GM12878 (cell line): ENCODE results near the gene HSF4. TPM values are rescaled to one million over a fixed set of nuclear protein-coding genes. Genes with fewer than 3 reads are reported as not detected.
A peak's percentile ranks its signal among the peaks of the same experiment; 100 is the strongest.

ENCODE experiments used
- ATAC-seq: fragments of 200-7000 bp; cut with Tn5 transposase; 3 replicates; pipeline ENCODE4 v1.9.1; 2020; ENCODE audit warnings: mild to moderate bottlenecking, moderate library complexity
- BruUV-seq: library from RNA; stranded (reverse); fragments of 400-500 nt; replicated peaks from 2 replicates; lab custom pipeline; 2021; lab: Mats Ljungman, UMichigan
- CTCF ChIA-PET: fragments of 300-600 bp; sonication (Branson Sonifier 250); formaldehyde crosslinking; extraction: SDS; loops from one replicate; lab custom pipeline; 2021; ENCODE audit warnings: inconsistent platforms; lab: Yijun Ruan, JAX
- POLR2A ChIA-PET: fragments of 350-600 bp; formaldehyde crosslinking; extraction: SDS; loops from one replicate; lab custom pipeline; 2021; ENCODE audit warnings: inconsistent platforms; lab: Charles Lee
- RAD21 ChIA-PET: fragments of 300-600 bp; sonication (Branson Sonifier 250); formaldehyde crosslinking; loops from one replicate; lab custom pipeline; 2023; ENCODE audit warnings: antibody characterized with exemption; ENCODE audit not compliant: unreplicated experiment; lab: Charles Lee
- SMC1A ChIA-PET: fragments of 300-600 bp; sonication (Branson Sonifier 250); formaldehyde crosslinking; loops from one replicate; lab custom pipeline; 2023; ENCODE audit not compliant: unreplicated experiment, uncharacterized antibody; lab: Charles Lee
- DNase-seq: peaks from one replicate; pipeline ENCODE4 v3.0.0-alpha.2; 2011; ENCODE audit warnings: low read depth, low spot score
- FAIRE-seq: peaks from 3 replicates; lab custom pipeline; 2011; peaks lifted over from hg19 to GRCh38; lab: Jason Lieb, UNC
- H2AFZ ChIP-seq: 2 replicates; pipeline ENCODE4 v1.6.0; 2011; ENCODE audit warnings: low read depth, low read length, control low read depth; ENCODE audit not compliant: control insufficient read depth
- H3K27ac ChIP-seq: 2 replicates; pipeline ENCODE4 v1.5.1; 2011; ENCODE audit warnings: control low read depth; ENCODE audit not compliant: control insufficient read depth, insufficient read depth
- H3K27me3 ChIP-seq, 2 experiments: replicated peaks in 1 of 2; 2 replicates each; pipeline versions ENCODE4 v1.6.0 to v1.6.1; 2011; ENCODE audit warnings: low read length in 1 of 2; ENCODE audit not compliant: control insufficient read depth in 2 of 2, insufficient read depth in 2 of 2
- H3K36me3 ChIP-seq, 2 experiments: 2 replicates each; pipeline ENCODE4 v1.5.1; 2011; ENCODE audit warnings: low read length in 1 of 2; ENCODE audit not compliant: control insufficient read depth in 2 of 2, insufficient read depth in 2 of 2
- H3K4me1 ChIP-seq: 2 replicates; pipeline ENCODE4 v1.6.1; 2011; ENCODE audit warnings: mild to moderate bottlenecking, low read length, moderate library complexity, mixed read lengths; ENCODE audit not compliant: control insufficient read depth, insufficient read depth
- H3K4me2 ChIP-seq: 2 replicates; pipeline ENCODE4 v1.6.0; 2011; ENCODE audit warnings: control low read depth; ENCODE audit not compliant: control insufficient read depth, insufficient read depth
- H3K4me3 ChIP-seq: fragments of 200-600 bp; sonication (generic); 2 replicates; pipeline ENCODE4 v1.5.1; 2016
- H3K79me2 ChIP-seq: 2 replicates; pipeline ENCODE4 v1.6.0; 2011; ENCODE audit warnings: low read length; ENCODE audit not compliant: control insufficient read depth, insufficient read depth
- H3K9ac ChIP-seq: 2 replicates; pipeline ENCODE4 v1.8.0; 2011; ENCODE audit warnings: low read length, control low read depth, mixed read lengths; ENCODE audit not compliant: control insufficient read depth, insufficient read depth
- H3K9me3 ChIP-seq: replicated peaks from 3 replicates; pipeline ENCODE4 v1.5.1; 2011; ENCODE audit warnings: mild to moderate bottlenecking, low read length; ENCODE audit not compliant: control insufficient read depth, insufficient read depth
- H4K20me1 ChIP-seq: 2 replicates; pipeline ENCODE4 v1.6.0; 2011; ENCODE audit not compliant: control insufficient read depth, insufficient read depth
- BMI1 ChIP-seq: fragments of 450-650 bp; IDR thresholded peaks from 2 replicates; pipeline ENCODE4 v1.6.1; 2016; ENCODE audit warnings: mild to moderate bottlenecking, moderate library complexity, borderline replicate concordance
- CREB1 ChIP-seq: IDR thresholded peaks from 2 replicates; pipeline ENCODE4 v1.6.1; 2012; ENCODE audit warnings: low read depth, mild to moderate bottlenecking, inconsistent platforms
- CTCF ChIP-seq, 3 experiments: IDR thresholded peaks in 2 of 3; conservative IDR thresholded peaks in 1 of 3; 2 replicates each; pipeline ENCODE4 v1.5.1; 2011; ENCODE audit warnings: low read depth in 3 of 3, low read length in 3 of 3, mild to moderate bottlenecking in 3 of 3, control low read depth in 2 of 3, moderate library complexity in 2 of 3, inconsistent platforms in 1 of 3, mixed read lengths in 1 of 3; ENCODE audit not compliant: control insufficient read depth in 2 of 3, insufficient read depth in 1 of 3; ENCODE audit errors: extremely low read depth in 1 of 3
- HDAC2 ChIP-seq: fragments of 200-600 bp; sonication (generic); IDR thresholded peaks from 2 replicates; pipeline ENCODE4 v1.6.1; 2017
- IKZF1 ChIP-seq: fragments of 450-650 bp; conservative IDR thresholded peaks from 2 replicates; pipeline ENCODE4 v1.6.1; 2017; ENCODE audit warnings: antibody characterized with exemption, mild to moderate bottlenecking
- JUND ChIP-seq: IDR thresholded peaks from 2 replicates; pipeline ENCODE4 v1.6.1; 2012; ENCODE audit warnings: low read depth, mild to moderate bottlenecking, low read length, improper control_type of control experiment, moderate library complexity
- LARP7 ChIP-seq: fragments of 450-650 bp; IDR thresholded peaks from 2 replicates; pipeline ENCODE4 v1.6.1; 2017; ENCODE audit warnings: mild to moderate bottlenecking
- MEF2A ChIP-seq: IDR thresholded peaks from 2 replicates; pipeline ENCODE4 v1.6.1; 2011; ENCODE audit warnings: low read depth, mild to moderate bottlenecking, low read length, moderate library complexity; ENCODE audit not compliant: insufficient read depth
- MTA2 ChIP-seq: fragments of 450-650 bp; IDR thresholded peaks from 2 replicates; pipeline ENCODE4 v1.6.1; 2016; ENCODE audit warnings: low read depth, mild to moderate bottlenecking, moderate library complexity
- NFYB ChIP-seq: IDR thresholded peaks from 2 replicates; pipeline ENCODE4 v1.6.1; 2011; ENCODE audit warnings: low read depth, mild to moderate bottlenecking, low read length, improper control_type of control experiment, moderate library complexity; ENCODE audit not compliant: insufficient read depth
- NR2F1 ChIP-seq: fragments of 450-650 bp; conservative IDR thresholded peaks from 2 replicates; pipeline ENCODE4 v1.6.1; 2017; ENCODE audit warnings: mild to moderate bottlenecking
- SP1 ChIP-seq: IDR thresholded peaks from one replicate; pipeline ENCODE4 v1.6.1; 2011; ENCODE audit warnings: low read depth, low read length
- STAT3 ChIP-seq: IDR thresholded peaks from 2 replicates; pipeline ENCODE4 v1.6.1; 2011; ENCODE audit warnings: low read depth, low read length, improper control_type of control experiment
- USF2 ChIP-seq: IDR thresholded peaks from 2 replicates; pipeline ENCODE4 v1.6.1; 2011; ENCODE audit warnings: low read depth, low read length, improper control_type of control experiment, borderline replicate concordance
- ZBTB11 ChIP-seq: fragments of 450-650 bp; formaldehyde crosslinking; IDR thresholded peaks from 2 replicates; pipeline ENCODE4 v1.5.0; 2022; ENCODE audit warnings: mild to moderate bottlenecking, missing genetic modification characterization
- ZNF217 ChIP-seq: fragments of 450-650 bp; IDR thresholded peaks from 2 replicates; pipeline ENCODE4 v1.6.1; 2017; ENCODE audit warnings: antibody characterized with exemption, mild to moderate bottlenecking
- WGBS: methylation state at CpG from one replicate; pipeline ENCODE4 v1.1.6; 2016; ENCODE audit warnings: low lambda C conversion rate; ENCODE audit not compliant: insufficient replicate concordance, insufficient coverage; ENCODE audit errors: missing lambda C conversion rate; 5-methylcytosine and 5-hydroxymethylcytosine counted together
- in situ Hi-C: fragments of 300-500 bp; cut with MboI; formaldehyde crosslinking; loops from 9 replicates; pipeline ENCODE4 v1.14.3; 2018; ENCODE audit warnings: mixed read lengths
- intact Hi-C: fragments of 100-400 bp; cut with micrococcal nuclease; formaldehyde crosslinking; loops from one replicate; pipeline ENCODE4 v1.14.2; 2022; ENCODE audit not compliant: unreplicated experiment
- polyA plus RNA-seq, 11 experiments: library from polyadenylated mRNA; depleted of rRNA in 4 of 11; unstranded in 6 of 11; stranded (reverse) in 5 of 11; fragments of >200 nt; fragmentation: Nextera tagmentation in 4 of 11; fragmentation: Illumina TruSeq in 1 of 11; extraction: Ambion mirVana in 4 of 11; extraction: Trizol in 1 of 11; gene quantifications; 1 replicate in 1 of 11; 2 replicates in 10 of 11; pipeline versions ENCODE4 v1.2.1 to v1.2.3, GENCODE V29; 2011 to 2016; ENCODE audit warnings: inconsistent platforms in 2 of 11, missing spikeins in 2 of 11, low read depth in 1 of 11
- total RNA-seq, 4 experiments: library from RNA; depleted of rRNA in 3 of 4; stranded (reverse); fragments of >200 nt in 3 of 4; fragmentation: Illumina TruSeq in 1 of 4; extraction: Trizol in 1 of 4; gene quantifications; 2 replicates each; pipeline versions ENCODE4 v1.2.1 to v1.2.3, GENCODE V29; 2013 to 2021

HSF4 gene
- total and polyA plus RNA-seq, 10 of the 15 experiments (the other 5 are each of a cell fraction or from before 2014, with no cell fraction given), result 0.31 to 9.9 (median 2.6) TPM; not detected in 1

GRCh38 chr16:67158637-67159600 is 5.6 kb upstream of the HSF4 start:
- peak overlapping the region; percentile 95 for H3K4me3 ChIP-seq
- TF ChIP-seq MTA2 (0 out of 2 replicates have a peak, but pooled peaks have one; percentile 32), LARP7 (peak; percentile 61; the same call in 1 of the 2 replicates), HDAC2 (no peak), CREB1 (peak; percentile 63), IKZF1 (peak; percentile 39), STAT3 (no peak), USF2 (no peak), MEF2A (no peak), JUND (no peak), CTCF (IDR thresholded peaks at IDR 0.05 in 2 of 3, conservative IDR thresholded peaks at IDR 0.05 in 1 of 3; ENCODE audit: control insufficient read depth in 2 of 3, extremely low read depth in 1 of 3, insufficient read depth in 1 of 3, low read depth in 3 of 3, low read length in 3 of 3) (no peak), NR2F1 (peak; percentile 89), ZBTB11 (no peak), SP1 (peak; percentile 14), NFYB (no peak), ZNF217 (no peak), BMI1 (no peak)

More at GRCh38 chr16:67158637-67159600, 5.6 kb upstream of the HSF4 start:
- H3K27me3 ChIP-seq, result peaks cover 0 to 4% of the 10 kb centered on the region in 2 experiments; a peak in 1 of 4 replicates
- SMC1A ChIA-PET, result interaction anchor here (0.7 to 5.2 kb wide), 9 partner anchors 11 to 146 kb away, joined by 3 to 48 read pairs (median 5); partner anchors contain the start of genes NOL3 and TMEM208
- WGBS, result under 1% methylated on average over 34 of the region's 34 CpGs
- POLR2A ChIA-PET, result interaction anchor here (0.6 to 8.2 kb wide), 15 partner anchors 8 to 355 kb away, joined by 3 to 137 read pairs (median 4); partner anchors contain the start of genes B3GNT9, FHOD1, NOL3 and PHAF1
- CTCF ChIA-PET, result interaction anchor here (0.8 to 10.0 kb wide), 17 partner anchors 10 to 205 kb away, joined by 3 to 98 read pairs (median 7); partner anchors contain the start of genes CES3, NOL3 and TMEM208
- peak overlapping the region; percentile 88 for H3K4me2 ChIP-seq
- RAD21 ChIA-PET, result interaction anchor here (1.3 to 5.2 kb wide), 7 partner anchors 10 to 140 kb away, joined by 4 to 48 read pairs (median 8); partner anchors contain the start of gene NOL3
- FAIRE-seq (peak; percentile 99), ATAC-seq (peak; percentile 56), DNase-seq (peak; percentile 71)
- intact Hi-C loops, result loop anchor here (5.0 kb wide), 2 partner anchors 57 to 503 kb away; partner anchors contain the start of genes ACD and PARD6A
- peak overlapping the region; percentile 43; the same call in 1 of the 2 replicates for H2AFZ ChIP-seq
- BruUV-seq, result TSS peak; percentile 65
- no peaks in the 10 kb centered on the region for H3K36me3 ChIP-seq
- no peaks in the 10 kb centered on the region; the same call in 2 of the 3 replicates for H3K9me3 ChIP-seq
- H3K4me1 ChIP-seq, result peaks cover 43% of the 10 kb centered on the region
- peaks cover 10% of the 10 kb centered on the region; the same call in 1 of the 2 replicates for H4K20me1 ChIP-seq
- H3K9ac ChIP-seq, result peak overlapping the region; percentile 87
- in situ Hi-C loops, result loop anchor here (10.0 kb wide), 1 partner anchor 184 kb away; no protein-coding TSS in a partner anchor
- peak overlapping the region; percentile 89 for H3K27ac ChIP-seq
- peaks cover 11% of the 10 kb centered on the region for H3K79me2 ChIP-seq
